Astrocyte (in vitro differentiated cells and primary cell): ENCODE data around the gene STX1A.

ENCODE experiments used
- CTCF ChIP-seq: IDR thresholded peaks from 2 replicates; pipeline ENCODE4 v1.5.1; 2011; ENCODE audit warnings: low read depth, mild to moderate bottlenecking, inconsistent platforms, low read length, moderate library complexity; ENCODE audit not compliant: insufficient read depth
- EZH2 ChIP-seq: IDR thresholded peaks from 2 replicates; pipeline ENCODE4 v1.6.1; 2012; ENCODE audit warnings: mild to moderate bottlenecking, low read length, inconsistent platforms; ENCODE audit not compliant: insufficient read depth

GRCh38 chr7:73688288-73688687, 31.2 kb downstream of the STX1A start:
- TF ChIP-seq CTCF, result no peak
- no peak for TF ChIP-seq EZH2
